HK-2 (cell line): ENCODE data around the gene OTULIN.

Source experiments
- DNase-seq: peaks from one replicate; pipeline ENCODE4 v3.0.0-alpha.2; 2018; ENCODE audit not compliant: unreplicated experiment

OTULIN gene

GRCh38 chr5:14696851-14697250, 32.3 kb downstream of the OTULIN start:
- no peak for DNase-seq

GRCh38 chr5:14698495-14698894, 34.0 kb downstream of the OTULIN start:
- no peak for DNase-seq

- DNase-seq: no peak
Observed at GRCh38 chr5:14699159-14699558, 34.6 kb downstream of the OTULIN start.

GRCh38 chr5:14699807-14700400, 35.4 kb downstream of the OTULIN start:
- DNase-seq: no peak

GRCh38 chr5:14700478-14701436, 36.2 kb downstream of the OTULIN start:
- DNase-seq: no peak

GRCh38 chr5:14701556-14701955, 37.0 kb downstream of the OTULIN start:
- no peak for DNase-seq

- DNase-seq: no peak
Observed at GRCh38 chr5:14702238-14702839, 37.8 kb downstream of the OTULIN start.

- DNase-seq: no peak
Observed at GRCh38 chr5:14705556-14705955, 41.0 kb downstream of the OTULIN start.

GRCh38 chr5:14706615-14707021, 42.1 kb downstream of the OTULIN start:
- no peak for DNase-seq

GRCh38 chr5:14707811-14708390, 43.4 kb downstream of the OTULIN start:
- DNase-seq: no peak

- DNase-seq: no peak
Observed at GRCh38 chr5:14708551-14708950, 44.0 kb downstream of the OTULIN start.

GRCh38 chr5:14710313-14710994, 45.9 kb downstream of the OTULIN start:
- no peak for DNase-seq

- no peak for DNase-seq
Observed at GRCh38 chr5:14712131-14712530, 47.6 kb downstream of the OTULIN start.

- DNase-seq: no peak
Observed at GRCh38 chr5:14712666-14713065, 48.1 kb downstream of the OTULIN start.

GRCh38 chr5:14713476-14714390, 49.2 kb downstream of the OTULIN start:
- DNase-seq: no peak

GRCh38 chr5:14714706-14715105, 50.2 kb downstream of the OTULIN start:
- DNase-seq: peak; percentile 22

- DNase-seq: no peak
Observed at GRCh38 chr5:14715481-14715880, 51.0 kb downstream of the OTULIN start.

GRCh38 chr5:14716755-14717752, 52.5 kb downstream of the OTULIN start:
- no peak for DNase-seq

- DNase-seq: no peak
Observed at GRCh38 chr5:14718778-14719177, 54.3 kb downstream of the OTULIN start.
